SH-SY5Y (cell line): Measurements from ENCODE around the gene NDUFC2.

Source experiments
- GATA2 ChIP-seq: IDR thresholded peaks from 2 replicates; pipeline ENCODE4 v1.6.1; 2011; ENCODE audit warnings: mild to moderate bottlenecking, low read depth, low read length
- GATA3 ChIP-seq: IDR thresholded peaks from 2 replicates; pipeline ENCODE4 v1.6.1; 2011; ENCODE audit warnings: low read depth, mild to moderate bottlenecking, low read length, moderate library complexity

- TF ChIP-seq GATA3 (no peak), GATA2 (no peak)
Measured at GRCh38 chr11:78041843-78042440, 37.7 kb downstream of the NDUFC2 start.
